ENCODE results near the gene MCU. TPM values are rescaled to one million over a fixed set of nuclear protein-coding genes. Genes with fewer than 3 reads are reported as not detected.

Gene MCU
- total and polyA plus RNA-seq, 10 of the 15 experiments (the other 5 are each of a cell fraction or from before 2014, with no cell fraction given), result 5.1 to 49.1 (median 17.9) TPM

GRCh38 chr10:72783410-72783833, 91.5 kb downstream of the MCU start (continued):
- TF ChIP-seq ZBTB4 (CRISPR knock-in tag; IDR thresholded peaks at IDR 0.05), result no peak
- TF ChIP-seq TARDBP (IDR thresholded peaks at IDR 0.05; ENCODE audit: borderline replicate concordance), result no peak
- TF ChIP-seq, protein P1, sequence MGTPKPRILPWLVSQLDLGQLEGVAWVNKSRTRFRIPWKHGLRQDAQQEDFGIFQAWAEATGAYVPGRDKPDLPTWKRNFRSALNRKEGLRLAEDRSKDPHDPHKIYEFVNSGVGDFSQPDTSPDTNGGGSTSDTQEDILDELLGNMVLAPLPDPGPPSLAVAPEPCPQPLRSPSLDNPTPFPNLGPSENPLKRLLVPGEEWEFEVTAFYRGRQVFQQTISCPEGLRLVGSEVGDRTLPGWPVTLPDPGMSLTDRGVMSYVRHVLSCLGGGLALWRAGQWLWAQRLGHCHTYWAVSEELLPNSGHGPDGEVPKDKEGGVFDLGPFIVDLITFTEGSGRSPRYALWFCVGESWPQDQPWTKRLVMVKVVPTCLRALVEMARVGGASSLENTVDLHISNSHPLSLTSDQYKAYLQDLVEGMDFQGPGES (IDR thresholded peaks at IDR 0.05), result no peak
- no peak for TF ChIP-seq KDM1A (IDR thresholded peaks at IDR 0.05; ENCODE audit: borderline replicate concordance)
- TF ChIP-seq EZH2 (IDR thresholded peaks at IDR 0.05; ENCODE audit: borderline replicate concordance, control insufficient read depth, low read depth, low read length), result no peak
- no peak for TF ChIP-seq HDAC2 (IDR thresholded peaks at IDR 0.05)
- no peak for TF ChIP-seq EGR1 (IDR thresholded peaks at IDR 0.05; ENCODE audit: borderline replicate concordance in 1 of 2, low read depth in 2 of 2, low read length in 2 of 2)

DNA sequence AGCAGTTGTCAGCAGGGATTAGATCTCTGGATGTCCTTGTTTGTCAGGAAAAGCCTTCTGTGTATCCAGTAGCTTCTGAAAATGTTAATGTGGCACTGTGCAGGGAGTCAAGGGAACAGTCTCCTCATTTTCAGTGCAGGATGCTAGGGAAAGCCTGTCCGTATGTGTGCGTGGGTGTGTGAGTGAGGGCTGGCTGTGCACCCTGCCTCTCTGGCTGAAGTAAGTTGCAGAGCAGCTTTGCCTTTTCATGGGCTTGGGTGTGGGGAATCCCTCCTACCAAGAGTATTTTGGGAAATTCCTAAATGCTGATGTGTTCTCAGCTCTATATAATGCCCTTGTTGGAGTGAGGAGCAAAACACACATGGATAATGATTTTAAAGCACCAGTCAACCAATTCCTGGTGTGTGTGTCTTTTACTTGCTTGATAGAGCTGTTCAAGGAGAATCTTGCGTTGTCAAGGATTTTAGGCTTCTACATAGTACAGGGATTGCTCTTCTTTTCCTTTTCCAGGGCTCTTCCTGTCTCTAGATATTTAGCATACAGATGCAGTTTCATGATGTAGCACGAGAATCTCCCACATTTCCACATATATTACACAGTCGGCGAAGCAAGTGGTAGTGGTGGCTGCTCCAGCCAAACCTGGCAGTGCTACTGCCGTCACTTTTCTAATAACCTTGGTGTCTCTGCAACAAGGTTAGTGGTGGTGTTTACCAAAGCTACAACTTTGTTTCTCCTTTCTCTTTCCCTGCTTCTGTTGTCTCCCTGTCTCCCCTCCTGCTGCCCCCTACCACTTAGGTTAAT, 92.8 kb downstream of the MCU start:
- RAD21 ChIA-PET (ENCODE audit: unreplicated experiment), result no interaction called here
- ATAC-seq (no peak), DNase-seq (ENCODE audit: low read depth, low spot score) (no peak), FAIRE-seq (no peak)
- no peak overlapping the region for H3K4me3 ChIP-seq
- H3K9ac ChIP-seq (ENCODE audit: control insufficient read depth, insufficient read depth, low read length), result no peak overlapping the region
- POLR2A ChIA-PET, result no interaction called here
- no peaks in the 10 kb centered on the region for H3K4me1 ChIP-seq (ENCODE audit: control insufficient read depth, insufficient read depth, low read length)
- TF ChIP-seq NR2F1 (conservative IDR thresholded peaks at IDR 0.05) (no peak), RAD21 (IDR thresholded peaks at IDR 0.05; ENCODE audit: insufficient read depth, low read depth, low read length) (no peak), USF1 (IDR thresholded peaks at IDR 0.05; ENCODE audit: borderline replicate concordance, extremely low read length, insufficient read depth, low read depth, low read length) (no peak), CTCF (IDR thresholded peaks at IDR 0.05 in 2 of 3, conservative IDR thresholded peaks at IDR 0.05 in 1 of 3; ENCODE audit: control insufficient read depth in 2 of 3, extremely low read depth in 1 of 3, insufficient read depth in 1 of 3, low read depth in 3 of 3, low read length in 3 of 3) (no peak), ZNF207 (IDR thresholded peaks at IDR 0.05; ENCODE audit: borderline replicate concordance) (no peak)
- H3K27ac ChIP-seq (ENCODE audit: control insufficient read depth, insufficient read depth), result no peak overlapping the region
- CTCF ChIA-PET, result no interaction called here
- 81% methylated on average over 7 of the region's 7 CpGs for WGBS (ENCODE audit: insufficient coverage, insufficient replicate concordance, low lambda C conversion rate, missing lambda C conversion rate)
- BruUV-seq (replicated peaks), result no TSS peak
- no peaks in the 10 kb centered on the region for H4K20me1 ChIP-seq (ENCODE audit: control insufficient read depth, insufficient read depth)
- no peaks in the 10 kb centered on the region for H3K9me3 ChIP-seq (replicated peaks; ENCODE audit: control insufficient read depth, insufficient read depth, low read length)
- H3K27me3 ChIP-seq (replicated peaks in 1 of 2; ENCODE audit: control insufficient read depth in 2 of 2, insufficient read depth in 2 of 2, low read length in 1 of 2), result no peaks in the 10 kb centered on the region
- no peak overlapping the region for H2AFZ ChIP-seq (ENCODE audit: control insufficient read depth, low read depth, low read length)
- no peaks in the 10 kb centered on the region for H3K36me3 ChIP-seq (ENCODE audit: control insufficient read depth in 2 of 2, insufficient read depth in 2 of 2, low read length in 1 of 2)
- no peaks in the 10 kb centered on the region for H3K79me2 ChIP-seq (ENCODE audit: control insufficient read depth, insufficient read depth, low read length)
- intact Hi-C loops (cut with micrococcal nuclease; ENCODE audit: unreplicated experiment) (no loop called here), in situ Hi-C loops (cut with MboI) (no loop called here)
- H3K4me2 ChIP-seq (ENCODE audit: control insufficient read depth, insufficient read depth), result no peak overlapping the region
- SMC1A ChIA-PET (ENCODE audit: uncharacterized antibody, unreplicated experiment), result interaction anchor here (0.5 to 1.1 kb wide), 2 partner anchors 10 to 55 kb away, joined by 3 to 4 read pairs; no protein-coding TSS in a partner anchor

All from GM12878 (cell line).